HAP-1 (cell line): ENCODE results near the gene WDR77.

Experiments used
- DNase-seq, 2 experiments: peaks; one replicate each; pipeline ENCODE4 v3.0.0-alpha.2; 2016 to 2020; ENCODE audit warnings: low spot score in 2 of 2
- H3K27me3 ChIP-seq: fragments of 250-450 bp; sonication (Bioruptor Pico); 2 replicates; pipeline ENCODE4 v1.5.1; 2020; ENCODE audit warnings: low read depth, mild to moderate bottlenecking, moderate library complexity
- H3K36me3 ChIP-seq: fragments of 250-450 bp; sonication (Bioruptor Pico); replicated peaks from 2 replicates; pipeline ENCODE4 v1.5.1; 2020; ENCODE audit warnings: mild to moderate bottlenecking
- H3K4me1 ChIP-seq: fragments of 250-450 bp; sonication (Bioruptor Pico); 2 replicates; pipeline ENCODE4 v1.5.1; 2020; ENCODE audit warnings: mild to moderate bottlenecking
- H3K4me3 ChIP-seq: fragments of 250-450 bp; sonication (Bioruptor Pico); 2 replicates; pipeline ENCODE4 v1.5.1; 2020; ENCODE audit warnings: mild to moderate bottlenecking, moderate library complexity
- H3K9me3 ChIP-seq: fragments of 250-450 bp; sonication (Bioruptor Pico); 2 replicates; pipeline ENCODE4 v1.5.1; 2020; ENCODE audit warnings: mild to moderate bottlenecking, moderate library complexity
- in situ Hi-C: fragments of 300-500 bp; cut with MboI; formaldehyde crosslinking; loops from 3 replicates; pipeline ENCODE4 v1.14.3; 2020; ENCODE audit warnings: low sequenced_read_pairs, inconsistent platforms, mixed read lengths

Gene WDR77

GRCh38 chr1:111448918-111449702 lies at the start of gene WDR77, which contains the start of gene ATP5PB:
Gene WDR77, minus strand, starts transcription at chr1:111449256. Its CDS starts 87 bp downstream, at chr1:111449169.
Gene ATP5PB, plus strand, starts transcription at chr1:111449464. Its CDS starts 78 bp downstream, at chr1:111449542.
- H3K9me3 ChIP-seq: no peaks in the 10 kb centered on the region
- in situ Hi-C loops: no loop called here
- peaks cover 33% of the 10 kb centered on the region for H3K36me3 ChIP-seq
- DNase-seq: peak; percentile 95 to 100
- H3K4me1 ChIP-seq: peaks cover 26% of the 10 kb centered on the region
- peak within 1 kb of the TSS; percentile 89 for H3K4me3 ChIP-seq
- no peaks in the 10 kb centered on the region for H3K27me3 ChIP-seq

- Histone ChIP-seq H3K9me3 (no peaks in the 10 kb centered on the region), H3K36me3 (no peaks in the 10 kb centered on the region), H3K4me1 (no peaks in the 10 kb centered on the region), H3K4me3 (no peak overlapping the region), H3K27me3 (no peaks in the 10 kb centered on the region)
- in situ Hi-C loops: no loop called here
- no peak for DNase-seq
These were observed 48.5 kb upstream of the WDR77 start for GRCh38 chr1:111497592-111497991.

DNA sequence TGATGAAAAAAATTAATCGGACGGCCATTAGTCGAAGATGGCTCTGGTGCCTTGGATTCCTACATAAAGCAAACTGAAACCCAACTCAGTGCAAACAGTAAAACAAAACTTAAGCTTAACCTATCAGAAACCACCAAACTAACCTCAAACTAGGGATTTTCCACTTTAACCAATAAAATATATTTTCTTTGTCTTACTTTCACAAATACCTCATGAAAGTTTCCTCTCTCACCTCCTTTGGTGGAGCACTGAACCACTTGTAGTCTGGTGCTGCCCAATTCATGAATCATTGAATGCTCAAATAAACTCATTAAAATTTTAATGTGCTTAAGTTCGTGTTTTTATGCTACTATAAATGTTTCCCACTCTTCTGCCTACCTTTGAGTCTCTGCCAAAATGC lies 47.3 kb upstream of the WDR77 start:
- no peak overlapping the region for H3K4me3 ChIP-seq
- in situ Hi-C loops: no loop called here
- H3K27me3 ChIP-seq: no peaks in the 10 kb centered on the region
- no peaks in the 10 kb centered on the region for H3K9me3 ChIP-seq
- no peaks in the 10 kb centered on the region for H3K4me1 ChIP-seq
- DNase-seq: no peak
- H3K36me3 ChIP-seq: no peaks in the 10 kb centered on the region

GRCh38 chr1:111491070-111491469 lies 42.0 kb upstream of the WDR77 start:
- in situ Hi-C loops: no loop called here
- no peaks in the 10 kb centered on the region for H3K27me3 ChIP-seq
- DNase-seq: no peak
- no peaks in the 10 kb centered on the region for H3K4me1 ChIP-seq
- no peak overlapping the region for H3K4me3 ChIP-seq
- no peaks in the 10 kb centered on the region for H3K36me3 ChIP-seq
- no peaks in the 10 kb centered on the region for H3K9me3 ChIP-seq

- H3K27me3 ChIP-seq: no peaks in the 10 kb centered on the region
- H3K9me3 ChIP-seq: no peaks in the 10 kb centered on the region
- H3K36me3 ChIP-seq: no peaks in the 10 kb centered on the region
- DNase-seq: no peak
- no peak overlapping the region for H3K4me3 ChIP-seq
- in situ Hi-C loops: no loop called here
- no peaks in the 10 kb centered on the region for H3K4me1 ChIP-seq
These were observed 41.2 kb upstream of the WDR77 start for GRCh38 chr1:111490220-111490619.

- DNase-seq: no peak
- in situ Hi-C loops: no loop called here
- Histone ChIP-seq H3K9me3 (no peaks in the 10 kb centered on the region), H3K36me3 (no peaks in the 10 kb centered on the region), H3K27me3 (no peaks in the 10 kb centered on the region), H3K4me3 (no peak overlapping the region), H3K4me1 (no peaks in the 10 kb centered on the region)
These were observed 40.5 kb upstream of the WDR77 start for GRCh38 chr1:111489604-111490003.

- in situ Hi-C loops: no loop called here
- no peaks in the 10 kb centered on the region for H3K36me3 ChIP-seq
- no peaks in the 10 kb centered on the region for H3K9me3 ChIP-seq
- DNase-seq: no peak
- H3K27me3 ChIP-seq: no peaks in the 10 kb centered on the region
- H3K4me1 ChIP-seq: no peaks in the 10 kb centered on the region
- H3K4me3 ChIP-seq: no peak overlapping the region
These were observed 39.6 kb upstream of the WDR77 start for GRCh38 chr1:111488669-111489068.

DNA sequence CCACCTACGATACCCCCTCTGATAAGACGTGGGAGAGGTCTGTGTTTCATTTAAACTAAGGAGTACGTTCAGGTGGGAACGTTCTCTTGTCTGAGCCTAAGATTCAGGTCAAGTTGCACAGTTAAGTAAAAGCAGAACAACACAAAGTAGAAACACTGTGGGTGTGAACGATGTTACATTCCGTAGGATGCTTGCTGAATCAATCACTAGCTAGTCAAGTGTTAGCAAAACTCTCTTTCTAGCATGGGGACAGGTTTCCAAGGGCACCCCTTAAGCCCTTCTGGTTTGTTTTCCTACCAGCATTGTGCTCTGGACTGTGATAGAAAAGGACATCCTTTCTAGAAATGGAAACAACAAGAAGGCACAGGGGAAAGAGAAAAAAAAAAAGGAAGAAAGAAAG lies 38.1 kb upstream of the WDR77 start:
- no peaks in the 10 kb centered on the region for H3K27me3 ChIP-seq
- DNase-seq: no peak
- no peaks in the 10 kb centered on the region for H3K9me3 ChIP-seq
- no peaks in the 10 kb centered on the region for H3K4me1 ChIP-seq
- H3K36me3 ChIP-seq: no peaks in the 10 kb centered on the region
- in situ Hi-C loops: no loop called here
- no peak overlapping the region for H3K4me3 ChIP-seq

GRCh38 chr1:111486431-111486830 lies 37.4 kb upstream of the WDR77 start:
- no peak for DNase-seq
- in situ Hi-C loops: no loop called here
- no peak overlapping the region for H3K4me3 ChIP-seq
- no peaks in the 10 kb centered on the region for H3K36me3 ChIP-seq
- no peaks in the 10 kb centered on the region for H3K4me1 ChIP-seq
- 0 out of 2 replicates have a peak, but pooled peaks cover 2% of the 10 kb centered on the region for H3K27me3 ChIP-seq
- no peaks in the 10 kb centered on the region for H3K9me3 ChIP-seq

DNA sequence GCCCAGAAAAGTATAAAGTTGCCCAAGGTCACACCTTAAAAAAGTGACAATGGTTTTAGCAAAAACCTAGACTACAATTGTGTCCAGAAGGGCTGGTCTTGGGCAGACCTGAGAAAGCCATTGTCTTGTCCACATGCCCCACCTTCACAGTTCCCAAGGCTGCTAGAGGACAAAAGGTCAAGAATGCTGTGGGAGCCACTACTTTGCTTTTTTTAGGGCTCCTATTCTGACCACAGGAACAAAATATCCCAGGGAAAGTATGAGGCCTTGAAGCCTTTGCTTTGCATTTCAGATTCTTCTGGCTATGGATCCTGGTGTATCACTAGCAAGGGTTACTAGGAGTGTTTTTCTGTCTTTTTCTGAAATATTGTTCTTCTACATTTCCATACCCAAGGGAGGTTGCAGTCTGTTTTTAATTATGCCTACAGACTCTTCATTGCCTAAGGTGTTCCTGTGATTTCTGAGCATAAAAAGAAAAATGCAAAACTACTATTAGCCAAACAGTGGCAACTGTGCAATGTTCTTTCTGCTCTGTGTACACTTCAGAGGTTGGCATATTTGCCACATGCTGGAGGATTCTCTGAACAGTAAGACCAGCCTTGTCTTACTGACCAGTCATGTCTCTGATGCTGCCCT lies 35.5 kb upstream of the WDR77 start:
- Histone ChIP-seq H3K4me3 (no peak overlapping the region), H3K9me3 (no peaks in the 10 kb centered on the region), H3K27me3 (0 out of 2 replicates have a peak, but pooled peaks cover 2% of the 10 kb centered on the region), H3K36me3 (no peaks in the 10 kb centered on the region), H3K4me1 (no peaks in the 10 kb centered on the region)
- no peak for DNase-seq
- in situ Hi-C loops: no loop called here

- no peaks in the 10 kb centered on the region for H3K36me3 ChIP-seq
- 0 out of 2 replicates have a peak, but pooled peaks cover 2% of the 10 kb centered on the region for H3K27me3 ChIP-seq
- in situ Hi-C loops: no loop called here
- H3K4me1 ChIP-seq: no peaks in the 10 kb centered on the region
- no peak overlapping the region for H3K4me3 ChIP-seq
- no peak for DNase-seq
- no peaks in the 10 kb centered on the region for H3K9me3 ChIP-seq
These were observed 34.8 kb upstream of the WDR77 start for GRCh38 chr1:111483876-111484275.

DNA sequence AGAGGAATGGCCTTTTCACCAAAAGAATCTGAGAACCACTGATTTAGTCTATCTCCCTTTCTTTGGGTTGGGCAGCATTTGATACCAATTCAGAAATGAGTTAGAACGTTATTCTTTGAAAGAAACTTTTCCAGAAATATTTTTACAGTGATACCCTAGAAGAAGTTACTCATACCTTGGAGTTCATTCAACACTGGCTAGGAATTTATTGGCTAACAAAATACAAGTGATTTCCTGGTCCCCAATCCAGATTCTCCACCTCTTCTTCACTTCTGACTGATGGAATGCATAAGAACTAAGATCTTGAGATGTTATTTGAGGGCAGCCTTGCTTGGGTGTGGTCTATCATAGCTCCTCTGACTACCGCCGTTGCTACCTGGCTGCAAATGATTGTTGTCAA lies 34.1 kb upstream of the WDR77 start:
- DNase-seq: no peak
- in situ Hi-C loops: no loop called here
- no peaks in the 10 kb centered on the region for H3K9me3 ChIP-seq
- no peaks in the 10 kb centered on the region for H3K4me1 ChIP-seq
- no peaks in the 10 kb centered on the region for H3K36me3 ChIP-seq
- H3K4me3 ChIP-seq: no peak overlapping the region
- 0 out of 2 replicates have a peak, but pooled peaks cover 2% of the 10 kb centered on the region for H3K27me3 ChIP-seq

DNA sequence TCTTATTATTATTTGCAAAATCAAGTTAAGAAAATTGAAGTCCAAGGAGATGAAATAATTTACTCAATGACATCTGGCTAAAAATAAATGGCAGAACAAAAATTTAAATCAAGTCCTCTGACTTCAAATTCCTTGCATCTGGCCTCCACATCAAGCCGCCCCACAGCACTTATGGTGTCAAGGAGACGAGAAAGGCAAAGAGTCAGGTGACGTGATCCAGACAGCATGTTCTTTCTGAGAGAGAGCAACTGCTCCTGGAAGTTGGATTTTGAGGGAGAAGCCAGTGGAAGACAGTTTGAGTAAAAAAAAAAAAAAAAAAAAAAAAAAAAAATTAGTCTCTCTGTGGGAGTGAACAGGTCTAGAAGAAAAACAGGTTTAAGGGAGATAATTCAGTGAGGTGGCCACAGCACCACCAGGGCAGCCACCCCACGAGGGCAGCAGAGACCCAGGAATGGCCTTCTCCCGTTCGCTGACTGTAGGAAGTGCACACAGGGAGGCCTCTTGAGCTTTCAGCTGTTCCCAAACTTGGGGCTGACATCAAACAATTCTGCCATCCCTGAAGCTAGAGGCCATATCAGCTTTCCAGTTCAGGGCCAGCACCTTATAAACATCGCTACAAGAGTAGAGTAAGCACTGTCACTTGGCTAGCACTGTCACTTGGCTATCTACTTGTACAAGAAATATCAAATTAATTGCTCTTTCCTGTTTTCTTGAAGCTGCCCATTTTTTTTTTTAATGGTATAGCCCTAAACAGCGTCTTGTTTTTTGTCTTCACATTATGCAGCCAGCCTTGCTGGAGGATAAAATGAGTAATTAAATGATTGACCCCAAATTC lies 32.5 kb upstream of the WDR77 start:
- Histone ChIP-seq H3K4me1 (no peaks in the 10 kb centered on the region), H3K27me3 (0 out of 2 replicates have a peak, but pooled peaks cover 2% of the 10 kb centered on the region), H3K4me3 (no peak overlapping the region), H3K36me3 (no peaks in the 10 kb centered on the region), H3K9me3 (no peaks in the 10 kb centered on the region)
- DNase-seq: peak; percentile 8 to 63
- in situ Hi-C loops: no loop called here
